Nephron progenitor cell (in vitro differentiated cells): Measurements from ENCODE around the gene ATP1B2.

ENCODE experiments used
- DNase-seq: peaks from one replicate; pipeline ENCODE4 v3.0.0; 2021
- H3K27ac Mint-ChIP-seq: 2 replicates; pipeline ENCODE4 v1.8.0; 2021; ENCODE audit warnings: mild to moderate bottlenecking, moderate library complexity, mixed read lengths
- H3K27me3 Mint-ChIP-seq: 2 replicates; pipeline ENCODE4 v1.8.0; 2021; ENCODE audit warnings: mild to moderate bottlenecking, low read depth, mixed read lengths; ENCODE audit not compliant: poor library complexity
- H3K36me3 Mint-ChIP-seq: 2 replicates; pipeline ENCODE4 v1.8.0; 2021; ENCODE audit warnings: low read depth, mixed read lengths
- H3K4me1 Mint-ChIP-seq: 2 replicates; pipeline ENCODE4 v1.8.0; 2021; ENCODE audit warnings: mixed read lengths
- H3K4me3 Mint-ChIP-seq: 2 replicates; pipeline ENCODE4 v1.8.0; 2021; ENCODE audit warnings: mild to moderate bottlenecking, moderate library complexity, mixed read lengths
- H3K9me3 Mint-ChIP-seq: 2 replicates; pipeline ENCODE4 v1.8.0; 2021; ENCODE audit warnings: mild to moderate bottlenecking, moderate library complexity, mixed read lengths
- TF ChIP-seq, protein P1 (sequence below): fragments of 200-600 bp; sonication (generic); IDR thresholded peaks from 2 replicates; pipeline ENCODE4 v1.5.0; 2021; ENCODE audit warnings: antibody characterized with exemption

Gene ATP1B2

DNA sequence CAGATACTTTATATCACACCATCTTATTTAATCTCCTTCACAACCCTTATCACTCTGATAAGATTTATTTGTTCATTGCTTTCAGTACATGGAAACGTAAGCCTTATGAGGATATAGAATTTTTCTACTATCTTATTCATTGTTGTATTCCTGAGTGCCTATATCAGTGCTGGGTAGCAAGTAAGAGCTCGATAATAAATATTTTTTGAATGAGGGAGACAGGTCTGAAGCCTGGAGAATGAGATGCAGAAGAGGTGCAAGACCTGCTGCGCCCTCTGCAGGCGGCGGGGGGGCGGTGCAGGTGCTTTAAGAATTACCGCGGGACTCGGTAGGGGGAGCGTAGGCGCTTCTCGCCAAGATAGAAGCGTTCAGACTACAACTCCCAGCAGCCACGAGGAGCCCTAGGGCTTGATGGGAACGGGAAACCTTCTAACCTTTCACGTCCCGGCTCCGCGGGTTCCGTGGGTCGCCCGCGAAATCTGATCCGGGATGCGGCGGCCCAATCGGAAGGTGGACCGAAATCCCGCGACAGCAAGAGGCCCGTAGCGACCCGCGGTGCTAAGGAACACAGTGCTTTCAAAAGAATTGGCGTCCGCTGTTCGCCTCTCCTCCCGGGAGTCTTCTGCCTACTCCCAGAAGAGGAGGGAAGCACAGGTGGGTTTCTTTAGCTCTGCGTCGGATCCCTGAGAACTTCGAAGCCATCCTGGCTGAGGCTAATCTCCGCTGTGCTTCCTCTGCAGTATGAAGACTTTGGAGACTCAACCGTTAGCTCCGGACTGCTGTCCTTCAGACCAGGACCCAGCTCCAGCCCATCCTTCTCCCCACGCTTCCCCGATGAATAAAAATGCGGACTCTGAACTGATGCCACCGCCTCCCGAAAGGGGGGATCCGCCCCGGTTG is 37.4 kb downstream of the ATP1B2 start, which contains the start of gene WRAP53:
WRAP53 (plus strand) TSS at position 570 of the 900 bp plus-strand sequence; CDS start at position 742, 172 bp downstream.
- peak within 1 kb of the TSS; percentile 96 for H3K4me3 Mint-ChIP-seq
- H3K36me3 Mint-ChIP-seq: peaks cover 33% of the 10 kb centered on the region
- H3K27ac Mint-ChIP-seq: peak within 1 kb of the TSS; percentile 100
- TF ChIP-seq, protein P1, sequence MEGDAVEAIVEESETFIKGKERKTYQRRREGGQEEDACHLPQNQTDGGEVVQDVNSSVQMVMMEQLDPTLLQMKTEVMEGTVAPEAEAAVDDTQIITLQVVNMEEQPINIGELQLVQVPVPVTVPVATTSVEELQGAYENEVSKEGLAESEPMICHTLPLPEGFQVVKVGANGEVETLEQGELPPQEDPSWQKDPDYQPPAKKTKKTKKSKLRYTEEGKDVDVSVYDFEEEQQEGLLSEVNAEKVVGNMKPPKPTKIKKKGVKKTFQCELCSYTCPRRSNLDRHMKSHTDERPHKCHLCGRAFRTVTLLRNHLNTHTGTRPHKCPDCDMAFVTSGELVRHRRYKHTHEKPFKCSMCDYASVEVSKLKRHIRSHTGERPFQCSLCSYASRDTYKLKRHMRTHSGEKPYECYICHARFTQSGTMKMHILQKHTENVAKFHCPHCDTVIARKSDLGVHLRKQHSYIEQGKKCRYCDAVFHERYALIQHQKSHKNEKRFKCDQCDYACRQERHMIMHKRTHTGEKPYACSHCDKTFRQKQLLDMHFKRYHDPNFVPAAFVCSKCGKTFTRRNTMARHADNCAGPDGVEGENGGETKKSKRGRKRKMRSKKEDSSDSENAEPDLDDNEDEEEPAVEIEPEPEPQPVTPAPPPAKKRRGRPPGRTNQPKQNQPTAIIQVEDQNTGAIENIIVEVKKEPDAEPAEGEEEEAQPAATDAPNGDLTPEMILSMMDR: peak; percentile 100
- H3K9me3 Mint-ChIP-seq: no peaks in the 10 kb centered on the region
- H3K27me3 Mint-ChIP-seq: peaks cover 3% of the 10 kb centered on the region
- peaks cover 45% of the 10 kb centered on the region for H3K4me1 Mint-ChIP-seq
- DNase-seq: peak; percentile 94

DNA sequence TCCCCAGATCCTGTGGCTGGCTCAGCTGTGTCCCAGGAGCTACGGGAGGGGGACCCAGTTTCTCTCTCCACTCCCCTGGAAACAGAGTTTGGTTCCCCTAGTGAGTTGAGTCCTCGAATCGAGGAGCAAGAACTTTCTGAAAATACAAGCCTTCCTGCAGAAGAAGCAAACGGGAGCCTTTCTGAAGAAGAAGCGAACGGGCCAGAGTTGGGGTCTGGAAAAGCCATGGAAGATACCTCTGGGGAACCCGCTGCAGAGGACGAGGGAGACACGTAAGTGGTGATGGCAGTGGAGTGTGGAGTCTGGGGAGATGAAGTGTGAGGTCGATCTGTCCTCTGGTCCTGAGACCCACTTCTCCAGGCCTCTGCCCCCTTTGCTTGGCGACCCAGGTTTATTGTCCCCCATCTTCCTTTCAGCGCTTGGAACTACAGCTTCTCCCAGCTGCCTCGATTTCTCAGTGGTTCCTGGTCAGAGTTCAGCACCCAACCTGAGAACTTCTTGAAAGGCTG is 38.1 kb downstream of the ATP1B2 start:
- peak; percentile 15 for DNase-seq
- peaks cover 3% of the 10 kb centered on the region for H3K27me3 Mint-ChIP-seq
- no peaks in the 10 kb centered on the region for H3K9me3 Mint-ChIP-seq
- H3K4me3 Mint-ChIP-seq: peak overlapping the region; percentile 96
- peaks cover 45% of the 10 kb centered on the region for H3K4me1 Mint-ChIP-seq
- peak overlapping the region; percentile 66 for H3K27ac Mint-ChIP-seq
- peaks cover 35% of the 10 kb centered on the region for H3K36me3 Mint-ChIP-seq
- TF ChIP-seq, protein P1: no peak

DNA sequence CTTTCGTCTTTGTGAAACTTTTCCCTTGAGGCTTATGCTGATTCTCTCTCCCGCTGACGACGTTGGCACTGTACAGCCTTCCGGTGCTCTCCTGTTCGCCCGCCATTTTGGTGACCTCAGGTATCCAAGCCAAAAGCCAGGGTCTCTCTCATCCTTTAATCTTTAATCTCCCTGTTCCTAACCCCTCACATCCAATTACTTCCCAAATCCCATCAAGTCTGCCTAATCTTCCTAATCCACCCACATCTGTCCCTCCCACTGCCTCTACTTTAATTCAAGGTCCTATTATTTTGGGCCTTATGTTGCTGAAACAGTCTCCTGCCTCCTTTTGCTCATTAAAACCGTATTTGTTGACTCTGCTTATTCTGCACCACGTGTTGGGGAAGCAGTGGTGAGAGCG is 44.9 kb downstream of the ATP1B2 start:
- Mint-ChIP-seq H3K9me3 (no peaks in the 10 kb centered on the region), H3K4me3 (no peak overlapping the region), H3K4me1 (peaks cover 4% of the 10 kb centered on the region), H3K36me3 (peaks cover 52% of the 10 kb centered on the region), H3K27ac (peak overlapping the region; percentile 40), H3K27me3 (peaks cover 5% of the 10 kb centered on the region)
- no peak for DNase-seq
- TF ChIP-seq, protein P1: no peak

DNA sequence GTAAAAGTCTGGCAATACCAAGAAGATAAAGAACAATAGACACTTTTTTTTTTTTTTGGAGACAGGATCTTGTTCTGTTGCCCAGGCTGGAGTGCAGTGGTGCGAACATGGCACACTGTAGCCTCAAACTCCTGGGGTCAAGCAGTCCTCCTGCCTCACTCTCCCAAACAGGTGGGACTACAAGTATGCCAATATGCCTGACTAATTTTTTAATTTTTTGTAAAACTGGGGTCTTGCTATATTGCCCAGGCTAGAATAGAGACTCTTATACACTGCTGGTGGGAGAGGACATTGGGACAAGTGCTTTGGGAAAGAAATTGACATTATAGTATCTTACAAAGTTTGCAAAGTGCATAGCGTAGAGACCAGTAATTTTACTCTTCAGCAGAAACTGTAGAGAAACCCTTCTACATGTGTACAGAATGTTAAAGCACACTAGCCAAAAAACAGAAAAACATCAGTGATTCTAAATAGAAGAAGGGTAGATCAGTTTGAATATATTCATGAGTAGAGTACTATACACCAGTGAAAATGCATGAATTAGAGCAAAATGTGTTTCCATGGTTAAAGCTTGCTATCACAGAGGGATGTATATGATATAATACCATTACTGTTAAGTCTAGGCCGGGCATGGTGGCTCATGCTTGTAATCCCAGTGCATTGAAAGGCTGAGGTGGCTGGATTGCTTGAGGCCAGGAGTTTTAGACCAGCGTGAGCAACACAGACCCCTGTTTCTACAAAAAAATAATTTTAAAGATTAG is 47.3 kb downstream of the ATP1B2 start:
- H3K4me1 Mint-ChIP-seq: peaks cover 5% of the 10 kb centered on the region
- no peak overlapping the region for H3K4me3 Mint-ChIP-seq
- H3K27me3 Mint-ChIP-seq: peaks cover 2% of the 10 kb centered on the region
- no peak overlapping the region for H3K27ac Mint-ChIP-seq
- H3K9me3 Mint-ChIP-seq: no peaks in the 10 kb centered on the region
- no peak for DNase-seq
- peaks cover 42% of the 10 kb centered on the region for H3K36me3 Mint-ChIP-seq
- TF ChIP-seq, protein P1: no peak

DNA sequence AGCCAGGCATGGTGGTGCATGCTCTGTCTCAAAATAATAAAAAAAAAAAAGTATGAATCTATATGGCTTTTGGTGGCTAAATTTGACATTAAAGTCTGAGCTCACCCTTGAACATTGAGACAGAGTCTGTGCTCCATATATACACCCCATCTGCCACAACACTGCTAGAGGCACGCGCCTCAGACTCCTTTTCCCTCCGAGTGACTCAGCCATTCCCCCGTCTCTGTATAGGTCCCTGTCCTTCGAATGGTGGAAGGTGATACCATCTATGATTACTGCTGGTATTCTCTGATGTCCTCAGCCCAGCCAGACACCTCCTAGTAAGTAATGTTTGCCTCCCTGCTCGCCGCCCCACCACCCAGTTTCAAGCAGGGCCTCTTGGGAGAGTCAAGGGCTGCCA is 49.8 kb downstream of the ATP1B2 start:
- TF ChIP-seq, protein P1: no peak
- no peak overlapping the region for H3K4me3 Mint-ChIP-seq
- peaks cover 20% of the 10 kb centered on the region for H3K4me1 Mint-ChIP-seq
- H3K27ac Mint-ChIP-seq: no peak overlapping the region
- peaks cover 28% of the 10 kb centered on the region for H3K36me3 Mint-ChIP-seq
- H3K9me3 Mint-ChIP-seq: no peaks in the 10 kb centered on the region
- H3K27me3 Mint-ChIP-seq: peaks cover 9% of the 10 kb centered on the region
- DNase-seq: no peak
